Measurements from ENCODE around the gene CNPY1. TPM values are rescaled to one million over a fixed set of nuclear protein-coding genes. Genes with fewer than 3 reads are reported as not detected.

The CNPY1 gene
- total RNA-seq, 1 donor from 2014 or later = not detected

- TF ChIP-seq CTCF (IDR thresholded peaks at IDR 0.05; ENCODE audit: borderline replicate concordance) = no peak
- H3K4me1 ChIP-seq = peaks cover 11% of the 10 kb centered on the region
- peak overlapping the region; percentile 34 for H3K4me3 ChIP-seq
- H3K9me3 ChIP-seq (replicated peaks) = no peaks in the 10 kb centered on the region
- no peak for DNase-seq
- H3K27ac ChIP-seq (replicated peaks) = no peak overlapping the region
- intact Hi-C loops (cut with micrococcal nuclease) = loop anchor here (5.0 kb wide), 1 partner anchor 47 kb away; no protein-coding TSS in a partner anchor
- H3K36me3 ChIP-seq = no peaks in the 10 kb centered on the region
- H3K27me3 ChIP-seq (ENCODE audit: low read depth) = peaks cover 100% of the 10 kb centered on the region
These were observed 37.0 kb downstream of the CNPY1 start for GRCh38 chr7:155509359-155509724.

DNA sequence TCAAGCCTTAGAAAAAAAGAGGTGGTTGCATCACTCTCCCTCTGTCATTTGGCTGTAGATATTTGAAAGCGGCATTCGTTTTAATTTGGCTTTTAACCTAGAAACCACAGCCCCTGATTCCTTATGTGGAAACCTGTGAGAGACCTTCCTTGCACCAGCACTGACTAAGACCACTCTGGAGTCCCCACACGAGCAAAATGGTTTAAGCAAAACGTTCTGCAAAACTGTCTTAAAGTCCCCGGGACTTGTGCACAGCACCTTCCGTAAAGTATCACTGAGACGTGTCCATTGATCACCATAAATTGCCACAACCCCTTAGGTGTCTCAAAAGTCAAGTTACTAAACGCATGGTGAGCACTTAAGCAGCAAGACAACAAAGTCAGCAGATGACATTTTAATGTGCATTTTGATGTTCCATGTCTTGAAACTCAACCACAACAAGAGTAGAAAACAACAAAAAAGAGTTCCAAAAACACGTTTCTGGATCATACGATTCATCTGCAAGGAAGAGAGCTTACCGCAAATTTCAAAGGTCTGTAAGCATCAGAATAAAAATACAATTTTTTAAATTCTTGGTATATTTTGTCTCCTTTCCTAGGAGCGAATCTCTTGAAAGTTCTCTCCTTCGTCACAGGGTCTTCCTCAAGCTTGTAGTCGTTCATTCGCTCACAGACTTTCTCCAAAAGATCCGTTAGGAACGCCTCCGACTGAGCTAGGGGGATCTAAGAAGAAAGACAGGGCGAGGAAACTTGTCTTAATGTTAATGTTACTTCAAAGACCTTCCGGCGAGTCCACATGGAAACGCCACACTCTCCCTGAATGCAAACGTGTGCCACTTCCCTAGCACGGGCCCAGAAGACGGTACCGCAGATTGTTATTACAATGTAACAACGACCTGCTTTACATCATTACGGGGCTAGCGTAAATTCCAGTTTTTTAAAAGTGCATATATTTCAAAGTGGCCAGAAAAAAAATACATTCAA, 37.7 kb downstream of the CNPY1 start:
- H3K4me1 ChIP-seq = peaks cover 11% of the 10 kb centered on the region
- H3K27me3 ChIP-seq (ENCODE audit: low read depth) = peaks cover 100% of the 10 kb centered on the region
- no peak for TF ChIP-seq CTCF (IDR thresholded peaks at IDR 0.05; ENCODE audit: borderline replicate concordance)
- H3K4me3 ChIP-seq = no peak overlapping the region
- intact Hi-C loops (cut with micrococcal nuclease) = loop anchor here (5.0 kb wide), 1 partner anchor 46 kb away; no protein-coding TSS in a partner anchor
- no peaks in the 10 kb centered on the region for H3K36me3 ChIP-seq
- no peaks in the 10 kb centered on the region for H3K9me3 ChIP-seq (replicated peaks)
- H3K27ac ChIP-seq (replicated peaks) = no peak overlapping the region
- no peak for DNase-seq

GRCh38 chr7:155507576-155507975, 38.8 kb downstream of the CNPY1 start:
- no peaks in the 10 kb centered on the region for H3K9me3 ChIP-seq (replicated peaks)
- no peak overlapping the region for H3K27ac ChIP-seq (replicated peaks)
- peaks cover 100% of the 10 kb centered on the region for H3K27me3 ChIP-seq (ENCODE audit: low read depth)
- TF ChIP-seq CTCF (IDR thresholded peaks at IDR 0.05; ENCODE audit: borderline replicate concordance) = no peak
- intact Hi-C loops (cut with micrococcal nuclease) = loop anchor here (5.0 kb wide), 1 partner anchor 45 kb away; no protein-coding TSS in a partner anchor
- no peaks in the 10 kb centered on the region for H3K36me3 ChIP-seq
- DNase-seq = no peak
- no peak overlapping the region for H3K4me3 ChIP-seq
- peaks cover 11% of the 10 kb centered on the region for H3K4me1 ChIP-seq

DNA sequence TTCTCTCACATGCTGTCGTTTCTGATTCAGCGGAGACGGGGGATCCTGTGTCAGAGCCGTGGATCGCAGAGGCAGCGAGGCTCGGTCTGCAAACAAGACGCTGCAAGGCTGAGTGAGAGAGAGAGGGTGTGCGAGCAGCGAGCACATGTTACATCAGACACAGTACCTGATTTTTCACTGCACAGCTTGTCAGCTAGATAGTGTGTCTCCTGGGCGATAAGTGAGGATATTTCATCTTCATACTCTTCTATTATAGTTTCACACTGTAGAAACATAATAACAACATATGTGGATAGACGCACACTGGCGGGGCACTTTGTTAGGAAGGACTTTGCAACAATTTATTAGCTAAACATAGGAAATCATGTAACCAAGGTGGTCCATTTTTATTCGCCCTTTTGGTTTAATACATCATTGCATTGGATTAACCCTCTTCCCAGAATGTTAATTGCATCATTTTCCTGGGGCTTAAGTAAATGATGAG, 39.5 kb downstream of the CNPY1 start:
- intact Hi-C loops (cut with micrococcal nuclease) = loop anchor here (5.0 kb wide), 1 partner anchor 45 kb away; no protein-coding TSS in a partner anchor
- no peak for DNase-seq
- peaks cover 100% of the 10 kb centered on the region for H3K27me3 ChIP-seq (ENCODE audit: low read depth)
- no peaks in the 10 kb centered on the region for H3K9me3 ChIP-seq (replicated peaks)
- H3K4me1 ChIP-seq = peaks cover 11% of the 10 kb centered on the region
- no peak overlapping the region for H3K27ac ChIP-seq (replicated peaks)
- no peak overlapping the region for H3K4me3 ChIP-seq
- no peaks in the 10 kb centered on the region for H3K36me3 ChIP-seq
- no peak for TF ChIP-seq CTCF (IDR thresholded peaks at IDR 0.05; ENCODE audit: borderline replicate concordance)

DNA sequence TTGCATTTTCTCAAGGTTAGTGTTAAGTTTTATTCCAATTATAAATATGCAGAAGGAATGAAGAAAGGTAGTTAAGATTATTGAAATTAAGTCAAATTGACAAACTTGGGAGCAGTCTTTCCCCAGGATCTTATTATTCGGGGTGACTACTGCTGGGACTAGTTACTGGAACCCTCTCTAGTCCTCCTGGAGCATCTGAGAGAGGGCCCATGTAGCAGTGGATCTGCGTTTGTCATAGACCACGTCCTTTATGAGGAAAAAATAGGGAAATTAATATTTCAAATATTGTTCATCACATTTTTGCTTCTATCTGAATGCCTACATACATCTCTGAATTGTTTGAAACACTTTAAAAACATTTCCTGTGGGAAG, 41.0 kb downstream of the CNPY1 start:
- DNase-seq = no peak
- Histone ChIP-seq H3K4me3 (no peak overlapping the region), H3K9me3 (replicated peaks) (no peaks in the 10 kb centered on the region), H3K4me1 (peaks cover 11% of the 10 kb centered on the region), H3K36me3 (no peaks in the 10 kb centered on the region), H3K27me3 (ENCODE audit: low read depth) (peaks cover 100% of the 10 kb centered on the region), H3K27ac (replicated peaks) (no peak overlapping the region)
- TF ChIP-seq CTCF (IDR thresholded peaks at IDR 0.05; ENCODE audit: borderline replicate concordance) = no peak
- intact Hi-C loops (cut with micrococcal nuclease) = loop anchor here (5.0 kb wide), 1 partner anchor 43 kb away; no protein-coding TSS in a partner anchor

Measured in left ventricle myocardium inferior (tissue), 1 donor.